NCI-H510A treated with DMSO at 0.1 percent for 48 hours (cell line): Measurements from ENCODE around the gene RPS6KA5.
"Not testable (repeated sequence)": the region's sequence is repeated elsewhere in the genome, so short reads cannot be mapped to it uniquely, and the experiment has no call there.

Experiments used
- DNase-seq: peaks from one replicate; lab custom pipeline; 2025; lab: John Stamatoyannopoulos, UW

RPS6KA5 gene

DNA sequence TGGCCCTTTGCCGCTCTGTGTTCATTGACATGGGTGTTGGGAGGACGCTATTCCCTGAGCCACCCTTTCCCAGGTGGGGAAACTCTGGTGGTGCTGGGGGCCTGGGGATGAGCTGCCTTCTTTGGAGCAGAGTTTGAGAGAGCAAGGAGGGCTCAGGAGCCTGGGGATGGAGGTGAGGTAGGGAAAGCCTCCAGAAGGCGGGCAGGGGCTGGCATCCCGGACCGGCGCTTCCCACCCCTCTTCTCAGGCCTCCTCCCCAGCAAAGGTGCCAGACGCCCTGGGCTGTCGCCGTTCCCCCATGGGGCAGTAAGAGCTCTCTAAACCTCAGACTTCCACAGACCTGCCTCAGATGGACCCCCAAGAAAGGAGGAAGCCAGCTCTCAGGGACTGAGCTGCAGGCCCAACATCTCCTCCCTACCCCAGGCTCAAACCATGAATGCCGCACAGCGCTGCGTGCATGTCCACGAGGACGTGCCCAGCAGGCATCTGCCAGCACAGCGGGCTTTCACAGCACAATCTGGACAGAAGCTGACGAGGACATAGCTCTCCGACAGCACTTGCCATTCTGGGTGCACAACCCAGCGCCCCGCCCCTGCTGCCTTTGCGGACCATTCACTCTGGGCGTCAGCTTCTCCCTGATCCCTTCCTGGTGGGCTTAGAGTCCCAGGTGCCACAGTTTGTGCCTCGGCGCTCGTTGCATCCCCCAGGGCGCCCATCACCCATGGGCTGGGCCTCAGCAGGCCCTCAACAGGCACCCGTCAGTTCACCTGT is 229.3 kb downstream of the RPS6KA5 start:
- no peak for DNase-seq

DNA sequence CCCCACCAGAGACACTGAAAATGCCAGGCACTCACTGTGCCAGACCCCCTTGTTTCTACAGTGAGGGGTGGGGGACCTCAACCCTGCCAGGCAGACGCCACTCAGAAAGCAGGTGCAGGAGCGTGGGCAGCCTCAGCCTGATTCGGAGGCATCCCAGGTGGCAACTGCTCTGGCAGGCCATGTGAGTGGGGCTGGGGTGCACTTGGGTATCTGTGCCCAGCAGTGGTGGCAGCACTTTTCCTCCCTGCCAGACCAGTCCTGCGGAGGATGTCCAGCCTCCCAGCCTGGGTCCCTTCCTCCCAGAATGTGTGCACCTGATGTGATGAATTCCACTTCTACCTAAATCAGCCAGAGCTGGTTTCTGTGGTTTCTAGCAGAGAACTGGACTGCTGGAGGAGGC is 230.8 kb downstream of the RPS6KA5 start:
- DNase-seq: no peak

DNA sequence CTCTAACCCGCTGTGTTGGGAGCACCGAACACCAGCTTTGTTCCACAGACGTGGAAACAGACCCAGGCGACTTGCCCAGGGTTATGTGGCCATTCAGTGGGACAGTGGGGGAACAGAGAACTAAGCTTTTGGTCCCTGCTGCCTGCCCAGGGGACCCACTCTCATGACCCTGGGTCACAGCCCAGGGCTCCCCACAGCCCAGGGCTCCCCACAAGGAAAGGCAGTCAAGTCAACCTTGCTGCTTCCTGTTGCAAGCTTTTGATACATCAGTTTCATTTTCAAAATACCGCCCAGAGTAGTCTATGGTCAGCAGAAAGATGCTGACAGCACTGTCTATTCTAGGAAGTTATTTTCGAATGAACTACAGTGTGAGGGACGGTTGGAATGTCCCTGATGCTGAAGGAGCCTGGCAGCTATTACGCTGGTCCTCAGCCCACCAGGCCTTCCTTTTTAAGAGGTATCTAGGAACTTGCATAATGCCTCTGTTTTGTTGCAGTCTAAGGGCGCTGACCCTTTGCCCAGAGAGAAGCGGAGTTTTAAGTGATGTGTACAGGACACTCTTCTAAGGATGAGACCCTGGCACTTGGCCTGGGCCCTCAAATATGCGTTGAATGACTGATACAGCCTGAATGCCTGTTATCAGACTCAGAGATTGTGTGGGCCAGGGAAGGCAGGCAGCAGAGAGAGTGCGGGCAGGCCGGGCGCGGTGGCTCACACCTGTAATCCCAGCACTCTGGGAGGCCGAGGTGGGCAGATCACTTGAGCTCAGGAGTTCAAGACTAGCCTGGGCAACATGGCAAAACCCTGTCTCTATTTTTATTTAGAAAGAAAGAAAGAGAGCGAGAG is 231.6 kb downstream of the RPS6KA5 start:
- DNase-seq: no peak

GRCh38 chr14:90827919-90828610 is 232.4 kb downstream of the RPS6KA5 start:
- peak; percentile 91 for DNase-seq

DNA sequence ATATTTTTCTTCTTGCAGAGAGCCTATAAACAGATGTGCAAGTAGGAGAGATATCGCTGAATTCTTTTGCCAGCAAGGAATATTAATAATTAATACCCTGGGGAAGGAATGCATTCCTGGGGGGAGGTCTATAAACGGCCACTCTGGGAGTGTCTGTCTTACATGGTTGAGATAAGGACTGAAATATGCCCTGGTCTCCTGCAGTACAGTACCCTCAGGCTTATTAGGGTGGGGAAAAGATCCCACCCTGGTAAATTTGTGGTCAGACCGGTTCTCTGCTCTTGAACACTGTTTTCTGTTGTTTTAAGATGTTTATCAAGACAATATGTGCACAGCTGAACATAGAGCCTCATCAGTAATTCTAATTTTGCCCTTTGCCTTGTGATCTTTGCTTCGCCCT is 236.9 kb downstream of the RPS6KA5 start:
- DNase-seq: not testable (repeated sequence)

DNA sequence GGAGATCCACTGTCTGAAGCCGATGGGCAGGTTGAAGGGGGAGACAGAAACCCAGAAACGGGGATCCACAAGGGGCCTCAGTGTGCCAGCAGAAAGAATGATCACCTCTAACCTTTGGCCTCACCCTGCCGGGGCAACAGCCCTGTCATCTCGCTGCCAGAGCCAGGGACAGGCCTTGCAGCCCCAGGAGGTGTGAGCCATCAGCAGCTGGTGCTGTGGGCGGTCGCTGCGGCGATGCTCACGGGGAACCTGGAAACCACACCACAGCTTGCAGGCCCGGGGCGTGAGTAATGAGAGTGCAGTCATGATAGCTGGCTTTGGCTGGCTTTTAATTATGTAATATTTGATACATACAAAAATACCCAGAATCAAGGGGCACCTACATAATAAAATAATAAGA is 239.5 kb downstream of the RPS6KA5 start:
- DNase-seq: no peak

DNA sequence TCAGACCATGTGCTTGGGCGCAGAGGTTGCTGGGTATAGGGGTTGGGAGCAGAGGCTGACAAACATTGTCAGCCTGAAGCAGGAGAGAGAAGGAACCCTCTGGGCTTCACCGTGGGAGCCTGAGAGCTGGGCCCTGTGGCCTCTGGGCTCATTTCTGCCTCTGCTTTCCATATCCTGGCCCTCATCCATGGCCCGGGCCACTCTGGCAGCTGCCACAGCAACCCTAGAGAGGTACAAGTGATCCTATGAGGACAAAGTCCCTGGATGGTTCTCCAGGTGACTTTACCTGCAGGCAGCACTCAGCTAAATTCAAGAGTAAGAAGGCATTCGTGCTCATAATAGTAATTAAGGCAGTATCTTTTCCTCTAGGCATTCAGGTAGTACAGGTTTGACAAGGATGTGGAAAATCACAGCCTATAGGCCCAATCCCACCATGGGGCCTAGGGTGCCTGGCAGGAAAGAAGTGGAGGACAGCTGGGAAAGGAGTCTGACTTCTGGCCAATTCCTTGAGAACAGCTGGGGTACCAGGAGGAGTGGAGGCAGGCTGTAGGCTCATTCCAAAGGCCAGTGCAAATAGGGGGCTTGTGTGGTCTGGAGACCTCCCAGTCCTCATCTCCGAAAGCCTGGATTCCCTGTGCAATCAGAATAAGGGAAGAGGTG is 240.6 kb downstream of the RPS6KA5 start:
- no peak for DNase-seq

- no peak for DNase-seq
Measured at GRCh38 chr14:90818715-90819114, 241.7 kb downstream of the RPS6KA5 start.

DNA sequence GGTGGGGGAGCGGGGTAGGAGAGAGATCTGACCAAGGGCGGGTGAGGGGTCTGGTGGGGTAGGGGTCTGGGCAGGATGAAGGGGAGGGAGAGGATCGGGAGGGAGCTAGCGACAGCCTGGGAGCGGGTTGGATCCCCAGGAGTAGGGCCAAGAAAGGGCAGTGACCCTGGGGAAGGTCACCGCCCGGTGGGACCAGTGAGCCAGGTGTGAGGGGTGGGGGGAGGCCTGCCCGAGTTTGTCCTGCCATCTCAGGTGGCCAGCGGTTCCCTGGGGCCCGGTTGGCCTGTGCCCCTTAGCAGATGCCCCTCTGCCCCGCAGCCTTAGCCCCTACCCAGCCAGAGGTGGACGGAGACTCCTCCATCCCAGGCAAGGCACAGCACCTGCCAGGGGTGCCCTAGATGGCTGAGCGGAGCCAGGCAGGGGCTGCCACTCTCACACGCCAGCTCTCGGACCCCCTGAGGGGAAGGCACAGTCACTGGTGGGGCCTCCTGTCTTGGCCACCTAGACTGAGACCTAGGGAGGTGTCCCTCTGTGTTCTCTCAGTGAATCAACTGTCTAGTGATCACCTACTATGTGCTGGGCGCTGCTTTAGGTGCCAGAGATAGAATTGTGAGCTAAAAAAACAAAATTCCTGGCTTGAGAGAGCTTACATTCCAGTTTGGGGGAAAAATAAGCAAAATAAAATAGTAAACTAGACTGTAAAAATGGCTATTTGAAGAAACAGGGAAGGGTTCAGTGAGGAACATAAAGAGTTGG is 243.6 kb downstream of the RPS6KA5 start:
- DNase-seq: no peak

- DNase-seq: peak; percentile 34
Measured at GRCh38 chr14:90815822-90816662, 244.4 kb downstream of the RPS6KA5 start, which contains the start of gene TTC7B. TSS of gene TTC7B (minus strand) at chr14:90816430. CDS start at chr14:90816295, 135 bp downstream.

- no peak for DNase-seq
Measured at GRCh38 chr14:90815572-90815821, 244.9 kb downstream of the RPS6KA5 start.

DNA sequence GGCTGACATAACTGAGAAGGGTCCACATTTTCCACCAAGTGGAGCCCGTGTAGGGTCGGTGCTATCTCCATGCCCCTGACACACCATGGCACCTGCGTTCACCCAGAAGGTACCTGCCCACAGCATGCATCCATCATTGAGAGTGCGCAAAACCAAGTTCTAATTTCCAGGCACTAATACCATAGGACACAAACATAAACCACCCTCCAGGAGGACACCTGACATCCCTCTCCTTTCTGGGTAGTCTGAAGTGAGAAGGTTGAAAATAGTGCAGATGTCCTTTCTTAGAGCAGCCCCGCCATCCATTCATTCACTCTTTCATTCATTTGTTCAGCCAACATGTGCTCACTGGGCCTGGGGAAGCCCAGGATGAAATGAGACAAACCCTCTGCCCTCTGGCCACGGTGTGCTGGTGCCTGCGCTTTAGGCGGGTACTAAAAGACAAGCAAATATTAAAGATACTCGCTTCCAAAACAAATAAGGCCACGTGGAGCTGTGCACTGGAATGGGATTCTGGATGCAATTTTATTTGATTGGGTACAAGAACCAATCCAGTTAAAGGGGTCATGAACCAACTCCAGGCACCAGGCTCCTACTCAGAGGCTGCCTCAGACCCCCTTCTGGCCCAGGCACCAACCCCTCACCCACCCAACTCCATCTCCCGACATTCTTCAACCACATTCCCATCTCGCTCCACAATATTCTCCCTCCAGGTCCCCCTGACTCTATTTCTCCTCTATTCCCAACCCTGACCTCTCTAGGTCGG is 245.5 kb downstream of the RPS6KA5 start:
- DNase-seq: no peak

GRCh38 chr14:90813442-90813841 is 247.0 kb downstream of the RPS6KA5 start:
- DNase-seq: no peak

DNA sequence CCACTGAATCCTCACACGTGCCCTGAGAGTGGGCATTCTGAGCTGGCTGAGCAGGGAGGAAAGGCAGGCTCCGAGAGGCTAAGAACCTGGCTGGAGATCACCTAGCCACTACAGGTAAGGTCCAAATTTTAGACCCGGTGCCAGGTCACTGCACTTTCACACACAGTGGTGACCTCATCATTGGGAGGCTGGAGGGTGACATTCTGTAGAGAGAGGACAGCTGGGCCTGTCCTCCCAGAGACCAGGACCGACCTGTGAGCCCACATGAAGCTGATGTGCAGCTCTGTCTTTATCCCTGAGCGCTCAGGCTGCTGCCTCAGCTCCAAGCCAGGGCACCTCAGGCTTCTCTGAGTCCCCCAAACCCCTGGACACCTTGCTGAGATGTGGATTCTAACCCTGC is 248.3 kb downstream of the RPS6KA5 start:
- no peak for DNase-seq

- DNase-seq: no peak
Measured at GRCh38 chr14:90811641-90812040, 248.8 kb downstream of the RPS6KA5 start.

- DNase-seq: no peak
Measured at GRCh38 chr14:90810806-90811205, 249.6 kb downstream of the RPS6KA5 start.

DNA sequence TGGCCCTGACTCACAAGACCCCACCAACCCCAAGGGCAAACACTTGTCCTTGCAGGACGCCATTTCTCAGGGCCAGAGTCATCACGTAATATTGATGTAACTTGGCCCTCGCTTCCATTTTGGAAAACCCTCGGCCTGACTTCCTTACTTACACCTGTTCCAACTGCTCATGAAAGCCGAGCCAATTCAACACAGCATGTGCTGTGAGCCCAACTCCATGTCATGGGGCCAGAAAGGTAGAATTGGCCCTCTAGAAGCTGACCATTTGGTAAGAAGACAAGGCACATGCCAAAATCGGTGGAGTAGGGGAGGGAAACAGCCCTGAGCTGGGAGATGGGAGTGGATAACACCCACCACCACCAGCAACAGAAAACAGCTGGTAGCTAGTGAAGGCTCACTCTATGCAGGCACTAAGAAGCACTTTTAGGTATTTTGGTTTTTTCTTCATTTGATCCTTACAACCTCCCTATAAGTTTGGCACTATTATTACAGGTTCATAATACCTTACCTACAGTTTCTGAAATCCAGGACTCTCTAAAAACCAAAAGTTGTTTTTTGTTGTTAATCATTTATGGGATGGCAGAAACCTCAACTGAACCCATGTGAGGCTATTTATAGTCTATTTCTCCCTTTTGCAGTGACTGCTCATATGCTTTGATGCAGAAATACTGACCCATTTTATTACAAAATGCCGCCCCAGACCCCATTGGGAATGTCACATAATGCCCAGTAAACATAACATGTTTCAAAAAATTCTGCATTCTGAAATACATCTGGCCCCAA is 250.7 kb downstream of the RPS6KA5 start:
- no peak for DNase-seq

DNA sequence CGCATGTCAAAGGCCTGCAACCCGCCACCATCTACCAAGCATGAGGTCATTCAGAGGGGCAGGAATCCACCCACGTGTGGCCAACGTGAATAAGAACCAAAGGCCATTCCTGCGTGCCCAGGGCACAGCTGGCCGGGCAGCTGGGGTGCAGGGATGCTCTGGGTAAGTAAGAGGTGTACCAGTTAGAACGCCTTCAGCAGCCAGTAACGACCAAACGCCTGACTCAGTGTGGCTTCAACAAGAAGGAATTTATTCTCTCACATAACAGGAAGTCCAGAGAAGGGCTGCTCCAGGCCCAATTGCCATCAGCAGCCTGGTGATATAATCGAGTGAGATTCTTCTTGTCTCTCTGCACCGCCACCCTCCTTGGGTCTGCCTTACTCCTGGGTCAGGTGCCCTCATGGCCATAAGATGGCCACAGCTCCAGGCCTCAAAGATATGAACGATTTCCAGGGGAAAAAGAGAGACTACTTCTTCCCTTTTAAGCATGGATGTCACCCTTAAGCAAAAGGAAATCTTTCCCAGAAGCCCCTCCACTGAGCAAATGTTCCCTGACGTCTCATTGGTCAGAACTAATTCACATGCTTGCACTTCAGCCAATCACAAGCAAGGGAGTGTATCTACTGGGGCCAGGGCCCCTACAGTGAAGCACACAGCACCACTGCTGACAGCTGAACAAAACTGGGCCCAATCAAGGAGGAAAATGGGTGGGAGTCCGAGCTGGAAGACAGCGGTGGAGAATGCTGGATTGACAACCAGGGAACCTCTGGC is 251.5 kb downstream of the RPS6KA5 start:
- DNase-seq: no peak
